ENCODE data around the gene FEM1B. TPM values are rescaled to one million over a fixed set of nuclear protein-coding genes. Genes with fewer than 3 reads are reported as not detected.

The FEM1B gene
- total RNA-seq, 4 donors from 2014 or later: 32.9 to 48.5 (median 40.9) TPM

GRCh38 chr15:68268405-68268804, 9.1 kb upstream of the FEM1B start:
- ATAC-seq (ENCODE audit: low FRiP score) (no peak), DNase-seq (ENCODE audit: low spot score) (no peak)
- TF ChIP-seq CTCF (IDR thresholded peaks at IDR 0.05): no peak

- ATAC-seq (ENCODE audit: low FRiP score): peak; percentile 68
- TF ChIP-seq CTCF (IDR thresholded peaks at IDR 0.05): no peak
- DNase-seq (ENCODE audit: low spot score): no peak
These were observed 5.6 kb upstream of the FEM1B start for GRCh38 chr15:68271854-68272471.

- DNase-seq (ENCODE audit: low spot score): no peak
- no peak for ATAC-seq (ENCODE audit: low FRiP score)
- no peak for TF ChIP-seq CTCF (IDR thresholded peaks at IDR 0.05)
These were observed 4.7 kb upstream of the FEM1B start for GRCh38 chr15:68272721-68273271.

GRCh38 chr15:68274201-68274848, 3.2 kb upstream of the FEM1B start:
- DNase-seq (ENCODE audit: low spot score): no peak
- no peak for TF ChIP-seq CTCF (IDR thresholded peaks at IDR 0.05)
- ATAC-seq (ENCODE audit: low FRiP score): no peak

GRCh38 chr15:68275165-68275746, 2.3 kb upstream of the FEM1B start:
- no peak for ATAC-seq (ENCODE audit: low FRiP score)
- no peak for DNase-seq (ENCODE audit: low spot score)
- no peak for TF ChIP-seq CTCF (IDR thresholded peaks at IDR 0.05)

GRCh38 chr15:68276668-68277067, 877 bp upstream of the FEM1B start:
- TF ChIP-seq CTCF (IDR thresholded peaks at IDR 0.05): no peak
- ATAC-seq (ENCODE audit: low FRiP score) (no peak), DNase-seq (ENCODE audit: low spot score) (no peak)
